ENCODE measurements around the gene MTERF1.

GRCh38 chr7:91911121-91911520 lies 30.6 kb upstream of the MTERF1 start:
- TF ChIP-seq EZH2 (IDR thresholded peaks at IDR 0.05; ENCODE audit: insufficient read depth, poor library complexity, severe bottlenecking) = no peak
- TF ChIP-seq EZH2phosphoT487 (IDR thresholded peaks at IDR 0.05; ENCODE audit: insufficient read depth, low read depth) = no peak

All from GM23248 (cell line).